DOHH2 (cell line): ENCODE data around the gene SPATA13.

Experiments used
- CTCF ChIP-seq: fragments of 200-600 bp; sonication (generic); IDR thresholded peaks from one replicate; pipeline ENCODE4 v1.5.1; 2014; ENCODE audit warnings: antibody characterized with exemption, mild to moderate bottlenecking, low read depth, low read length; ENCODE audit not compliant: poor library complexity, severe bottlenecking
- EZH2phosphoT487 ChIP-seq: fragments of 200-600 bp; sonication (generic); IDR thresholded peaks from 2 replicates; pipeline ENCODE4 v1.6.1; 2017; ENCODE audit warnings: borderline replicate concordance, mild to moderate bottlenecking, antibody characterized with exemption, low read length, moderate library complexity, mixed read lengths

DNA sequence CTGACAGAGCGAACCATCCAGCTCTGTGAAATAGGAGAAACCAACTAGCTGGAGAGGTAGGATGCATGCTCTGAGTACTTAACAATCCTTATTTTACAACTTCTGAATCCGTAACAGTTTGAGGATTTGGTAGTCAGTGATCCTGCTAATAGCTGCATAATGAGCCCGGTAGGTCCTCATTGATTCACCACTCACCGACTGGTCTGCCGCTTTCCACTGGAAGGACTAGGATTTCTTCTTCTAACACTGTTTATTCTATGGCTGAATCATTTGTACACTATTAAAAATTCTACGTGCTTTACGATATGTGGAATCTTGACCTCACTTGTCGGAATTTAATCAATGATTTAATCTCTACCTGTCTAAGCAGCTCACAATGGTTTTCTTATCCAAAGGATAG, 33.9 kb downstream of the SPATA13 start:
- TF ChIP-seq CTCF (no peak), EZH2phosphoT487 (no peak)
